ENCODE data around the gene CMIP.

- TF ChIP-seq POLR2A (IDR thresholded peaks at IDR 0.05) (no peak), CTCF (IDR thresholded peaks at IDR 0.05) (no peak)
Observed at GRCh38 chr16:81415751-81416150, 28.9 kb upstream of the CMIP start.

All from Peyer's patch (tissue), 4 donors.